Endothelial cell of umbilical vein (primary cell): Measurements from ENCODE around the gene UBASH3B.

Experiments
- EZH2 ChIP-seq: IDR thresholded peaks from 2 replicates; pipeline ENCODE4 v1.6.1; 2012; ENCODE audit warnings: borderline replicate concordance, low read depth, mild to moderate bottlenecking, moderate library complexity, low read length, inconsistent platforms; ENCODE audit not compliant: severe bottlenecking
- FOS ChIP-seq: IDR thresholded peaks from 2 replicates; pipeline ENCODE4 v1.6.1; 2011; ENCODE audit warnings: mild to moderate bottlenecking, low read length, moderate library complexity, borderline replicate concordance; ENCODE audit not compliant: insufficient read depth
- GATA2 ChIP-seq: IDR thresholded peaks from 2 replicates; pipeline ENCODE4 v1.7.0; 2011; ENCODE audit warnings: low read depth, mild to moderate bottlenecking, moderate library complexity, mixed read lengths, low read length; ENCODE audit not compliant: insufficient read length, insufficient read depth
- MYC ChIP-seq: IDR thresholded peaks from one replicate; pipeline ENCODE4 v1.6.1; 2011; ENCODE audit warnings: mild to moderate bottlenecking, low read depth, low read length
- POLR2A ChIP-seq: IDR thresholded peaks from 2 replicates; pipeline ENCODE4 v1.6.1; 2012; ENCODE audit warnings: low read depth, mild to moderate bottlenecking, control low read depth, low read length
- POLR2AphosphoS5 ChIP-seq: IDR thresholded peaks from 2 replicates; pipeline ENCODE4 v1.6.1; 2012; ENCODE audit warnings: low read depth, mild to moderate bottlenecking, control low read depth, low read length, moderate library complexity; ENCODE audit not compliant: insufficient read depth
- TF ChIP-seq, protein P1 (sequence below), 2 donors: IDR thresholded peaks; 1 replicate in 1 of 2; 2 replicates in 1 of 2; pipeline ENCODE4 v1.5.1; 2011; ENCODE audit warnings: low read length in 2 of 2, mild to moderate bottlenecking in 2 of 2, moderate library complexity in 2 of 2, control low read depth in 1 of 2, inconsistent platforms in 1 of 2, low read depth in 1 of 2; ENCODE audit not compliant: insufficient read depth in 1 of 2; ENCODE audit errors: extremely low read depth in 1 of 2
- TF ChIP-seq, protein P2 (sequence below): IDR thresholded peaks from 2 replicates; pipeline ENCODE4 v1.6.1; 2011; ENCODE audit not compliant: insufficient read depth, insufficient read length

- TF ChIP-seq, protein P1, sequence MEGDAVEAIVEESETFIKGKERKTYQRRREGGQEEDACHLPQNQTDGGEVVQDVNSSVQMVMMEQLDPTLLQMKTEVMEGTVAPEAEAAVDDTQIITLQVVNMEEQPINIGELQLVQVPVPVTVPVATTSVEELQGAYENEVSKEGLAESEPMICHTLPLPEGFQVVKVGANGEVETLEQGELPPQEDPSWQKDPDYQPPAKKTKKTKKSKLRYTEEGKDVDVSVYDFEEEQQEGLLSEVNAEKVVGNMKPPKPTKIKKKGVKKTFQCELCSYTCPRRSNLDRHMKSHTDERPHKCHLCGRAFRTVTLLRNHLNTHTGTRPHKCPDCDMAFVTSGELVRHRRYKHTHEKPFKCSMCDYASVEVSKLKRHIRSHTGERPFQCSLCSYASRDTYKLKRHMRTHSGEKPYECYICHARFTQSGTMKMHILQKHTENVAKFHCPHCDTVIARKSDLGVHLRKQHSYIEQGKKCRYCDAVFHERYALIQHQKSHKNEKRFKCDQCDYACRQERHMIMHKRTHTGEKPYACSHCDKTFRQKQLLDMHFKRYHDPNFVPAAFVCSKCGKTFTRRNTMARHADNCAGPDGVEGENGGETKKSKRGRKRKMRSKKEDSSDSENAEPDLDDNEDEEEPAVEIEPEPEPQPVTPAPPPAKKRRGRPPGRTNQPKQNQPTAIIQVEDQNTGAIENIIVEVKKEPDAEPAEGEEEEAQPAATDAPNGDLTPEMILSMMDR (IDR thresholded peaks at IDR 0.05; ENCODE audit: extremely low read depth in 1 of 2, insufficient read depth in 1 of 2, low read depth in 1 of 2, low read length in 2 of 2): no peak
- TF ChIP-seq MYC (no peak), FOS (no peak), EZH2 (no peak), POLR2A (no peak), GATA2 (no peak), POLR2AphosphoS5 (no peak)
- TF ChIP-seq, protein P2, sequence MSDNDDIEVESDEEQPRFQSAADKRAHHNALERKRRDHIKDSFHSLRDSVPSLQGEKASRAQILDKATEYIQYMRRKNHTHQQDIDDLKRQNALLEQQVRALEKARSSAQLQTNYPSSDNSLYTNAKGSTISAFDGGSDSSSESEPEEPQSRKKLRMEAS: no peak
Measured at GRCh38 chr11:122701143-122701542, 45.6 kb downstream of the UBASH3B start.
